Stomach (tissue), 9 donors: ENCODE measurements around the gene MSH5. TPM values are rescaled to one million over a fixed set of nuclear protein-coding genes. Genes with fewer than 3 reads are reported as not detected.

Experiments used
- DNase-seq, 2 donors: peaks; one replicate each; pipeline versions ENCODE4 v3.0.0 to v3.0.0-alpha.2; 2013 to 2019
- H3K27ac ChIP-seq, 5 donors: fragments of 200-600 bp in 4 of 5; sonication (generic) in 4 of 5; one replicate each; pipeline ENCODE4 v1.5.1; 2013 to 2019; ENCODE audit warnings: mild to moderate bottlenecking in 1 of 5, moderate library complexity in 1 of 5
- H3K27me3 ChIP-seq, 3 donors: fragments of 200-600 bp; sonication (generic); one replicate each; pipeline ENCODE4 v1.5.1; 2017 to 2019; ENCODE audit warnings: mixed run types in 1 of 3
- H3K36me3 ChIP-seq, 4 donors: fragments of 200-600 bp; sonication (generic); 1 replicate in 3 of 4; 2 replicates in 1 of 4; pipeline ENCODE4 v1.5.1; 2016 to 2019
- H3K4me1 ChIP-seq, 4 donors: fragments of 200-600 bp; sonication (generic); one replicate each; pipeline ENCODE4 v1.5.1; 2016 to 2019
- H3K4me3 ChIP-seq, 4 donors: fragments of 200-600 bp; sonication (generic) in 3 of 4; one replicate each; pipeline ENCODE4 v1.5.1; 2016 to 2019; ENCODE audit warnings: mild to moderate bottlenecking in 1 of 4
- H3K9me3 ChIP-seq, 4 donors: fragments of 200-600 bp; sonication (generic); one replicate each; pipeline ENCODE4 v1.5.1; 2016 to 2019
- EP300 ChIP-seq: sonication (generic); formaldehyde crosslinking; IDR thresholded peaks from one replicate; pipeline ENCODE4 v1.6.1; 2017; ENCODE audit warnings: antibody characterized with exemption
- POLR2A ChIP-seq, 4 donors: fragments of 450-650 bp; IDR thresholded peaks; one replicate each; pipeline ENCODE4 v1.6.1; 2016; ENCODE audit warnings: antibody characterized with exemption in 4 of 4, control low read depth in 2 of 4, mild to moderate bottlenecking in 1 of 4, moderate library complexity in 1 of 4
- POLR2AphosphoS5 ChIP-seq, 3 donors: sonication (generic); formaldehyde crosslinking; IDR thresholded peaks; one replicate each; pipeline ENCODE4 v1.6.1; 2016; ENCODE audit warnings: antibody characterized with exemption in 3 of 3
- WGBS, 5 donors: extraction: QIAGEN DNeasy Blood & Tissue Kit in 3 of 5; methylation state at CpG; one replicate each; pipeline versions ENCODE4 v1.1.5 to v1.1.7; 2013 to 2018; 5-methylcytosine and 5-hydroxymethylcytosine counted together
- intact Hi-C: fragments of 100-400 bp; cut with DNase I; formaldehyde crosslinking; loops from one replicate; pipeline ENCODE4 v1.15.1; 2023; ENCODE audit warnings: low total_unique reads
- polyA plus RNA-seq, 3 donors: library from polyadenylated mRNA; stranded (reverse); fragments of 200-250 nt; gene quantifications; one replicate each; pipeline ENCODE4 v1.2.3, GENCODE V29; 2013
- total RNA-seq, 5 donors: library from RNA; depleted of rRNA; stranded (reverse); fragments of >200 nt; gene quantifications; one replicate each; pipeline versions ENCODE4 v1.1.0 to v1.2.3, GENCODE V29; 2014 to 2016
- TF ChIP-seq, protein P1 (sequence below), 7 experiments: fragments of 450-650 bp in 4 of 7; fragments of 200-600 bp in 3 of 7; sonication (generic) in 3 of 7; IDR thresholded peaks; one replicate each; pipeline ENCODE4 v1.5.1; 2016 to 2019; ENCODE audit warnings: antibody characterized with exemption in 7 of 7, control low read depth in 2 of 7, mild to moderate bottlenecking in 1 of 7
- donor health status: healthy with polysubstance abuse.
- donor health status: Bipolar disorder and iron deficiency.
- donor health status: healthy.

Gene MSH5
- total and polyA plus RNA-seq, 8 donors = 2.9 to 66.4 (median 10.9) TPM

DNA sequence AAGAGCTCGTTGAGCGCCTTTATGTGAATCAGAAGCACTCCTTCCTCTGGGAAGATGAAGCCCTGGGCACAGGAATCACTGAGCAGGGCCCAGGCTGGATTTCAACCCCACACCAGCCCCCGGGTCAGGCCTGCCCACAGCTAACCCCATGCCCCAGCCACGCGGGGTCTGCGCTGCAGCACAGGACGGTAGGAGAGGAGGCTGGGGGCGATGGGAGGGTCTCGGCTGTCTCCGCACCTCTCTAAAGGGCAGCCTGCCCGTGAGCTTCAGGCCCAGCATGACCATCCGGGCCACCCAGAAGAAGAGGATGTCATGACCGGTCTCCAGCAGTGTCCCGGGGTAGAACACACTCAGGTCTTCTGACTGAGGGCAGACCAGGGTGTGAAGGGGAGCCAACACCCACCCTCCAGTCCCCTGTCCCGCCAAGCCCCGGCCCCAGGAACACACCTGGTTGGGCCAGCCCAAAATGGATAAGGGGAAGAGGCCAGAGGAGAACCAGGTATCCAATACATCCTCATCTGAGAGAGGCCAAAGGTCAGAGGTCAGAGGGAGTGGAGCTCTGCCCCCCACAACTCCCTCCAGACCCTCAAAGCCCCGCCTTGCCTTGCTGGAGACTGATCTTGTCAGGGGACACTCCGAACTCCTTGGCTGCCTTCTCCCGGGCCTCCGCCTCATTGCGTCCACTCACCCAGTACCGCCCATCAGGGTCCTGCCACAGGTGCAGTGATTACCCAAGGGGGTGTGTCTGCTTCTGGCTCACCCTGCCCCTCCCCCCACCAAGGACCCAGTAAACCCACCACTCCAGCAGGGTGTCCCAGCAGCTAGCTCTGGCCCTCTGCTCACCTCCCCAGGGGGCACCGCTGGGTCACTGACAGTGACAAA is 41.7 kb downstream of the MSH5 start:
- Histone ChIP-seq H3K9me3 (no peaks in the 10 kb centered on the region), H3K4me1 (peaks cover 10 to 18% (median 13%) of the 10 kb centered on the region in 4 donors), H3K36me3 (peaks cover 68 to 86% (median 85%) of the 10 kb centered on the region in 4 donors), H3K27me3 (no peaks in the 10 kb centered on the region), H3K4me3 (no peak overlapping the region), H3K27ac (no peak overlapping the region)
- intact Hi-C loops = no loop called here
- no peak for DNase-seq
- WGBS, 5 donors = 84 to 96% (median 94%) methylated on average over 11 to 23 of the region's 23 CpGs
- TF ChIP-seq POLR2A (IDR thresholded peaks at IDR 0.05) (no peak), EP300 (no peak), POLR2AphosphoS5 (IDR thresholded peaks at IDR 0.05) (no peak)
- TF ChIP-seq, protein P1, sequence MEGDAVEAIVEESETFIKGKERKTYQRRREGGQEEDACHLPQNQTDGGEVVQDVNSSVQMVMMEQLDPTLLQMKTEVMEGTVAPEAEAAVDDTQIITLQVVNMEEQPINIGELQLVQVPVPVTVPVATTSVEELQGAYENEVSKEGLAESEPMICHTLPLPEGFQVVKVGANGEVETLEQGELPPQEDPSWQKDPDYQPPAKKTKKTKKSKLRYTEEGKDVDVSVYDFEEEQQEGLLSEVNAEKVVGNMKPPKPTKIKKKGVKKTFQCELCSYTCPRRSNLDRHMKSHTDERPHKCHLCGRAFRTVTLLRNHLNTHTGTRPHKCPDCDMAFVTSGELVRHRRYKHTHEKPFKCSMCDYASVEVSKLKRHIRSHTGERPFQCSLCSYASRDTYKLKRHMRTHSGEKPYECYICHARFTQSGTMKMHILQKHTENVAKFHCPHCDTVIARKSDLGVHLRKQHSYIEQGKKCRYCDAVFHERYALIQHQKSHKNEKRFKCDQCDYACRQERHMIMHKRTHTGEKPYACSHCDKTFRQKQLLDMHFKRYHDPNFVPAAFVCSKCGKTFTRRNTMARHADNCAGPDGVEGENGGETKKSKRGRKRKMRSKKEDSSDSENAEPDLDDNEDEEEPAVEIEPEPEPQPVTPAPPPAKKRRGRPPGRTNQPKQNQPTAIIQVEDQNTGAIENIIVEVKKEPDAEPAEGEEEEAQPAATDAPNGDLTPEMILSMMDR (IDR thresholded peaks at IDR 0.05) = no peak

DNA sequence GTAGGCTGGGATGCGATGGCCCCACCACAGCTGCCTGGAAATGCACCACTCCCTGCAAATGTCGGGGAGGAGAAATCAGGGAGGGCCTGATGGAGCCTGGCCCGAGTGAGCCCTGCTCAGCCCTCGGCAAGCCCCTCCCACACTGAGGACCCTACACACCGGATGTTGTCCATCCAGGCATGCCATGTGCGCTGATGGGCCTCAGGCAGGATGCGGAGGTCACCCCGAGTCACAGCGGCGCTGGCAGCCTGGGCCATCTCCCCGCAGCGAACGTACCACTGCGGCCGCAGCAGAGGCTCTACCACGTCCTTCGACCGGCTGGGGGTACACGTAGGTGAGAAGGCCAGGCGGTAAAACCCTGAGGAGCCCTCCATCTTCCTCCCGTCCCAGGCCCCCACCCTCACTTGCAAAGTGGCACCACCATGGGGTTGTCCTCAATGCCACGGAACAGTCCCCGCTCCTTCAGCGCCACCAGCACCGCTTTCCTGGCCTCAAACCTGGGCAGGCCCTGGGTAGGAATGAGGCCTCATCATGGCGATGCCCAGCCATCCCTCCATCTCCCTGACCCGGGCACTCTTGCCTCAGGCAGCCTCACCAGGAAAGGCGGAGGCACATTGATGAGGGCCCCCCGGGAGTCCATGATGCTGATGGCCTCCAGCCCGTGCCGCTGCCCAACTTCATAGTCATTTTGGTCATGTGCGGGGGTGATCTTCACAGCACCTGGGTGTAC is 42.5 kb downstream of the MSH5 start:
- H3K4me1 ChIP-seq = peaks cover 1 to 10% (median 5%) of the 10 kb centered on the region in 4 donors
- no peak for TF ChIP-seq EP300
- TF ChIP-seq, protein P1 (IDR thresholded peaks at IDR 0.05) = no peak
- no peak for TF ChIP-seq POLR2A (IDR thresholded peaks at IDR 0.05)
- no peak for TF ChIP-seq POLR2AphosphoS5 (IDR thresholded peaks at IDR 0.05)
- no peaks in the 10 kb centered on the region for H3K9me3 ChIP-seq
- no peaks in the 10 kb centered on the region for H3K27me3 ChIP-seq
- H3K36me3 ChIP-seq = peaks cover 68 to 90% (median 87%) of the 10 kb centered on the region in 4 donors
- DNase-seq = no peak
- 84 to 92% (median 90%) methylated on average over 25 to 32 of the region's 32 CpGs for WGBS, 5 donors
- no peak overlapping the region for H3K4me3 ChIP-seq
- intact Hi-C loops = no loop called here
- H3K27ac ChIP-seq = no peak overlapping the region

DNA sequence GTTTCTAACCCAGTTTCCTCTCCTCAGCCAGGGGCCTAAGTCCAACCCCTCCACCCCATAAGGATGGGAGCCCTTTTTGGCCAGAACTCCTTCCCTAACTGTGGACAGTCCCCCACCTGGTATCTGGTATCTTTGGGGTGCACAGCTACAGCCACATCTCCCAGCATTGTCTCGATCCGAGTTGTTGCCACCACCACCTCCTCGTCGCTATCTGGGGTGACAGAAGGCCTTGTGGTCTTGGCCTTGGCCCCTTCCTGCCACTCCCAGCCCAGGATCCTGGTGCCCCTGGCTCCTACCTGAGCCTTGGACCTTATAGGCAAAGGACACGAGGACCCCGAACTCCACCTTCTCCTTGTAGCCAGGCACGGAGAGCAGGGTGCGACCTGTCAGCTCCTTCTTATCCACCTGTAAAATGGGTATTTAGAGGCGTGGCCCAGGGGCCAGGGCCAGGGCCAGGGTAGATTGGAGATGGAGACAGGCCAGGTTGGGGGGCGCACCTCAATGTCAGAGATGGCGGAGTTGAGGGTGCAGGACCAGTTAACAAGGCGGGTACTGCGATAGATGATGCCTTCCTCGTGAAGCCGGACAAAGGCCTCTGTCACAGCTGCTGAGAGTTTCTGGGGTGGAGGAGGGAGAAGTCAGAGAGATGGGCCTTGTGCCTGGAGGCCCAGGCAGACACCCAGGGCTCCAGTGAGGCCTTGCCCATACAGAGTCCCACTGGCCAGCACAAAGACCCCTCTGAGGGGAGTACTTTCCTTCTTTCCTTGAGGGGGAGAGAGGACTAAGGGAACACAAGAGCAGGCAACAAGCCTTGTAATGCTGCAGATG is 44.5 kb downstream of the MSH5 start:
- Histone ChIP-seq H3K9me3 (no peaks in the 10 kb centered on the region), H3K36me3 (peaks cover 62 to 92% (median 85%) of the 10 kb centered on the region in 4 donors), H3K27me3 (no peaks in the 10 kb centered on the region), H3K4me1 (no peaks in the 10 kb centered on the region), H3K27ac (no peak overlapping the region), H3K4me3 (no peak overlapping the region)
- intact Hi-C loops = no loop called here
- DNase-seq = no peak
- 91 to 97% (median 95%) methylated on average over 15 of the region's 15 CpGs for WGBS, 5 donors
- TF ChIP-seq POLR2A (IDR thresholded peaks at IDR 0.05) = no peak
- TF ChIP-seq, protein P1 (IDR thresholded peaks at IDR 0.05) = no peak

DNA sequence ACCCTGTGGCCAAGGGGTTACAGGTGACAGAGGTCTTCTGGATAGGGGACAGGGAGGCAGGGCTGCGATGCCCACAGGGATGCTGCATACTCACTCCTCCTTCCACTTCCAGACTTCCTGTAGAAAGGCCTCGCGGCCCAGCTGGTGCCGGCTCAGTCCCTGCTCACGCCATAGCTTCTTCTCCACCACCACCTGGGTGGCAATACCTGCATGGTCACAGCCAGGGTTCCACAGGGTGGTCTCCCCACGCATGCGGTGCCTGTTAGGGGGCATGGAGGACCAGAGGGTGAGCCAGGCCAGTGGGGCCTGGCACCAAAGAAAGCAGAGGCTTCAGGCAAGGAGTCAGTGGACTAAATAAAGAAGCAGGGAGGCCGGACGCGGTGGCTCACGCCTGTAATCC is 45.7 kb downstream of the MSH5 start:
- Histone ChIP-seq H3K27me3 (no peaks in the 10 kb centered on the region), H3K4me3 (no peak overlapping the region), H3K4me1 (no peaks in the 10 kb centered on the region), H3K27ac (no peak overlapping the region), H3K36me3 (peaks cover 50 to 86% (median 77%) of the 10 kb centered on the region in 4 donors), H3K9me3 (no peaks in the 10 kb centered on the region)
- intact Hi-C loops = no loop called here
- DNase-seq = no peak
- TF ChIP-seq POLR2A (IDR thresholded peaks at IDR 0.05) (no peak), EP300 (no peak), POLR2AphosphoS5 (IDR thresholded peaks at IDR 0.05) (no peak)
- TF ChIP-seq, protein P1 (IDR thresholded peaks at IDR 0.05) = no peak
- 91 to 98% (median 96%) methylated on average over 11 of the region's 11 CpGs for WGBS, 5 donors
